ENCODE data around the gene CACNA2D1. TPM values are rescaled to one million over a fixed set of nuclear protein-coding genes. Genes with fewer than 3 reads are reported as not detected.

Gene CACNA2D1
- total and polyA plus RNA-seq, 9 of the 15 experiments (the other 6 are each of a cell fraction or from before 2014, with no cell fraction given) = 0.49 TPM; not detected in 8

DNA sequence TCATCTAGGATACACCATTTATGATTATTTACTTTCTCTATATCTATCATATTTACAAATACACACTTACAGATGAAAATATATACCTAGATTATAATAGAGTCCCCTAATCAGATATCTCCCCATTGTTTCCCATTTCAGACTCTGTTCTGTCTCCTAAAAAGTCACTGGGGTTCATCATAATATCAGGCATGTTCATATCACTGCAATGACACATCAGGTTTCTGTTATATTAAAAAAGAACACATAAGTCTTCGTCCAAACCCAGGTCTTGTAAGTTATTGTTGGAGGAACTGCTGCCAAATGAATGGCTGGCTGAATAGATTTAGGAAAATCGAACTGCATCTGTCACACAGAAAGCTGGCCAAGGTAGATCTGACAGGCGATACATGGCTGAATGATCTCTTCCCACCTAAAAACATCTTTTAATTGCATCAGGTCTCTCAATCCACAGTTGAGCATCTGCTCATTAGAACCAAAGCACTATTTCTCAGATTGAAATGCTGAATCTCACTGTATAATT lies 178.7 kb downstream of the CACNA2D1 start:
- no peak overlapping the region for H3K4me3 ChIP-seq
- no peak overlapping the region for H3K4me2 ChIP-seq (ENCODE audit: insufficient read depth, low read length)
- H3K27ac ChIP-seq (ENCODE audit: extremely low read depth, low read depth, low read length) = no peak overlapping the region
- POLR2A ChIA-PET = no interaction called here
- H3K79me2 ChIP-seq (ENCODE audit: control insufficient read depth, insufficient read depth, low read length) = no peaks in the 10 kb centered on the region
- no peaks in the 10 kb centered on the region for H3K36me3 ChIP-seq (ENCODE audit: control insufficient read depth, insufficient read depth, low read length)
- TF ChIP-seq, protein P1, sequence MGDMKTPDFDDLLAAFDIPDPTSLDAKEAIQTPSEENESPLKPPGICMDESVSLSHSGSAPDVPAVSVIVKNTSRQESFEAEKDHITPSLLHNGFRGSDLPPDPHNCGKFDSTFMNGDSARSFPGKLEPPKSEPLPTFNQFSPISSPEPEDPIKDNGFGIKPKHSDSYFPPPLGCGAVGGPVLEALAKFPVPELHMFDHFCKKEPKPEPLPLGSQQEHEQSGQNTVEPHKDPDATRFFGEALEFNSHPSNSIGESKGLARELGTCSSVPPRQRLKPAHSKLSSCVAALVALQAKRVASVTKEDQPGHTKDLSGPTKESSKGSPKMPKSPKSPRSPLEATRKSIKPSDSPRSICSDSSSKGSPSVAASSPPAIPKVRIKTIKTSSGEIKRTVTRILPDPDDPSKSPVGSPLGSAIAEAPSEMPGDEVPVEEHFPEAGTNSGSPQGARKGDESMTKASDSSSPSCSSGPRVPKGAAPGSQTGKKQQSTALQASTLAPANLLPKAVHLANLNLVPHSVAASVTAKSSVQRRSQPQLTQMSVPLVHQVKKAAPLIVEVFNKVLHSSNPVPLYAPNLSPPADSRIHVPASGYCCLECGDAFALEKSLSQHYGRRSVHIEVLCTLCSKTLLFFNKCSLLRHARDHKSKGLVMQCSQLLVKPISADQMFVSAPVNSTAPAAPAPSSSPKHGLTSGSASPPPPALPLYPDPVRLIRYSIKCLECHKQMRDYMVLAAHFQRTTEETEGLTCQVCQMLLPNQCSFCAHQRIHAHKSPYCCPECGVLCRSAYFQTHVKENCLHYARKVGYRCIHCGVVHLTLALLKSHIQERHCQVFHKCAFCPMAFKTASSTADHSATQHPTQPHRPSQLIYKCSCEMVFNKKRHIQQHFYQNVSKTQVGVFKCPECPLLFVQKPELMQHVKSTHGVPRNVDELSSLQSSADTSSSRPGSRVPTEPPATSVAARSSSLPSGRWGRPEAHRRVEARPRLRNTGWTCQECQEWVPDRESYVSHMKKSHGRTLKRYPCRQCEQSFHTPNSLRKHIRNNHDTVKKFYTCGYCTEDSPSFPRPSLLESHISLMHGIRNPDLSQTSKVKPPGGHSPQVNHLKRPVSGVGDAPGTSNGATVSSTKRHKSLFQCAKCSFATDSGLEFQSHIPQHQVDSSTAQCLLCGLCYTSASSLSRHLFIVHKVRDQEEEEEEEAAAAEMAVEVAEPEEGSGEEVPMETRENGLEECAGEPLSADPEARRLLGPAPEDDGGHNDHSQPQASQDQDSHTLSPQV (IDR thresholded peaks at IDR 0.05) = no peak
- TF ChIP-seq BCL6 (CRISPR knock-in tag; IDR thresholded peaks at IDR 0.05) (no peak), PHF21A (IDR thresholded peaks at IDR 0.05; ENCODE audit: borderline replicate concordance, low read depth) (no peak)
- TF ChIP-seq, protein P2, sequence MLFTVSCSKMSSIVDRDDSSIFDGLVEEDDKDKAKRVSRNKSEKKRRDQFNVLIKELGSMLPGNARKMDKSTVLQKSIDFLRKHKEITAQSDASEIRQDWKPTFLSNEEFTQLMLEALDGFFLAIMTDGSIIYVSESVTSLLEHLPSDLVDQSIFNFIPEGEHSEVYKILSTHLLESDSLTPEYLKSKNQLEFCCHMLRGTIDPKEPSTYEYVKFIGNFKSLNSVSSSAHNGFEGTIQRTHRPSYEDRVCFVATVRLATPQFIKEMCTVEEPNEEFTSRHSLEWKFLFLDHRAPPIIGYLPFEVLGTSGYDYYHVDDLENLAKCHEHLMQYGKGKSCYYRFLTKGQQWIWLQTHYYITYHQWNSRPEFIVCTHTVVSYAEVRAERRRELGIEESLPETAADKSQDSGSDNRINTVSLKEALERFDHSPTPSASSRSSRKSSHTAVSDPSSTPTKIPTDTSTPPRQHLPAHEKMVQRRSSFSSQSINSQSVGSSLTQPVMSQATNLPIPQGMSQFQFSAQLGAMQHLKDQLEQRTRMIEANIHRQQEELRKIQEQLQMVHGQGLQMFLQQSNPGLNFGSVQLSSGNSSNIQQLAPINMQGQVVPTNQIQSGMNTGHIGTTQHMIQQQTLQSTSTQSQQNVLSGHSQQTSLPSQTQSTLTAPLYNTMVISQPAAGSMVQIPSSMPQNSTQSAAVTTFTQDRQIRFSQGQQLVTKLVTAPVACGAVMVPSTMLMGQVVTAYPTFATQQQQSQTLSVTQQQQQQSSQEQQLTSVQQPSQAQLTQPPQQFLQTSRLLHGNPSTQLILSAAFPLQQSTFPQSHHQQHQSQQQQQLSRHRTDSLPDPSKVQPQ (CRISPR knock-in tag; IDR thresholded peaks at IDR 0.05; ENCODE audit: borderline replicate concordance) = no peak
- WGBS (ENCODE audit: insufficient coverage, low coverage, missing lambda C conversion rate) = 0% methylated on average over 3 of the region's 3 CpGs
- intact Hi-C loops (cut with micrococcal nuclease) (no loop called here), in situ Hi-C loops (cut with MboI) (no loop called here)
- no peaks in the 10 kb centered on the region; the same call in 1 of the 2 replicates for H3K9me3 ChIP-seq (replicated peaks; ENCODE audit: control insufficient read depth, insufficient read depth, low read depth, low read length)
- BruUV-seq (replicated peaks) = no TSS peak
- no peaks in the 10 kb centered on the region for H3K27me3 ChIP-seq (ENCODE audit: control insufficient read depth in 2 of 2, insufficient read depth in 2 of 2, low read length in 2 of 2)
- no peak overlapping the region for H2AFZ ChIP-seq (ENCODE audit: low read depth, low read length)
- ATAC-seq = no peak
- no peak for FAIRE-seq
- no peak overlapping the region for H3K9ac ChIP-seq (ENCODE audit: insufficient read depth in 1 of 2, low read depth in 2 of 2, low read length in 2 of 2)
- no peaks in the 10 kb centered on the region for H3K4me1 ChIP-seq (replicated peaks in 1 of 2; ENCODE audit: control insufficient read depth in 2 of 2, insufficient read depth in 2 of 2, low read length in 2 of 2)
- CTCF ChIA-PET (ENCODE audit: low intra/inter-chr PET ratio) = no interaction called here
- no peaks in the 10 kb centered on the region for H3K9me1 ChIP-seq (ENCODE audit: control insufficient read depth, insufficient read depth, low read length)
- H4K20me1 ChIP-seq (replicated peaks; ENCODE audit: control insufficient read depth, insufficient read depth, low read length) = no peaks in the 10 kb centered on the region
- no peak for DNase-seq (ENCODE audit: extremely low read depth in 1 of 4, low spot score in 3 of 4)

Data from K562 (cell line).